Fibroblast of the conjunctiva (primary cell): ENCODE results near the gene FOCAD.
A peak's percentile ranks its signal among the peaks of the same experiment; 100 is the strongest.

Experiments
- DNase-seq: peaks from one replicate; pipeline ENCODE4 v3.0.0-alpha.2; 2010; ENCODE audit warnings: low read depth

The FOCAD gene

GRCh38 chr9:20734275-20734674 is 50.2 kb downstream of the FOCAD start:
- DNase-seq = no peak

GRCh38 chr9:20740304-20740703 is 56.2 kb downstream of the FOCAD start:
- no peak for DNase-seq

GRCh38 chr9:20740929-20741582 is 57.0 kb downstream of the FOCAD start:
- no peak for DNase-seq

DNA sequence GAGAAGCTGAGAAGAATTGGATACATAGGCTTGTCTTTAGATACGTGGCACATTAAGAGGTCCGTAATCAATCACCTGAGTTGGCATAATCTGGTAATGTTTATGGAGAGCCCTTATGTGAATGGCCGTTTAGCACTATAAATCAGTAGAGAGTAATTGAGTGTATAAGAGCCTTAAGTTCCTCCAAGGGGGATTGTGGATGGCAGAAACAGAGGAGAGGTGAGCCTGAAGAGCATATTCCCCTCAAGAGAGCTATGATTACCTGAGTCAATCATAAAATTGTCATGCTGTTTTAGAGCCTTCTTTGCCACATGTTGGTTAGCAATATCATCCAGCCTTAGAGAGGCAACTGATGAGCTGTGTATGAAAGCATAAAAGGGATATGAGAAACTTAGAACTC is 58.8 kb downstream of the FOCAD start:
- no peak for DNase-seq

DNA sequence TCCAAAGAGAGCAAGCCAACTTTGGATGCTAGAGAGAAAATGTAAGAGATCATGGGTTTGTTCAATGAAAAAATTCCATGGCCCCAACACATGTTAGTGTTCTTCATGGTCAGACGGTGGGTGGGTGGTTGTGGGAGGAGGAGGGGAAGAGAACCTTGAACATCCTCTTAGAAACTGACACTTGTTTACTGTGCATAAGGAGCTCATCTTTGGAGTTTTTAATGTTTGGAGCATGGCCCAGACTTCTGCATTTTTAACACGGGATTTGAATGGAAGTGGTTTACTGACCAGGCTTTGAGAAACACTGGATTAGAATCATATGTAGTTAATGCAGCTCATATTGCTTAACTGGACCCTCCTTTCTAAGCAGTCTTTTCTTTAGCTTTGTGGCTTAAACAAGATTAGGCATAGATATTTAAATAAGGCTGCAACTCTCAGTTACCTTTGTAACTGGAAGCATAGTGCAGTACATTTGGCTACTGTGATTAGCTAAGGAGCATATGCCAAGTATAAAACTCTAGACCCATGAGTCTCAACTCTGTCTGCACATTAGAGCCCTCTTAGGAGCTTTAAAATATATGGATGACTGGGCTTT is 60.1 kb downstream of the FOCAD start:
- DNase-seq = peak; percentile 26

DNA sequence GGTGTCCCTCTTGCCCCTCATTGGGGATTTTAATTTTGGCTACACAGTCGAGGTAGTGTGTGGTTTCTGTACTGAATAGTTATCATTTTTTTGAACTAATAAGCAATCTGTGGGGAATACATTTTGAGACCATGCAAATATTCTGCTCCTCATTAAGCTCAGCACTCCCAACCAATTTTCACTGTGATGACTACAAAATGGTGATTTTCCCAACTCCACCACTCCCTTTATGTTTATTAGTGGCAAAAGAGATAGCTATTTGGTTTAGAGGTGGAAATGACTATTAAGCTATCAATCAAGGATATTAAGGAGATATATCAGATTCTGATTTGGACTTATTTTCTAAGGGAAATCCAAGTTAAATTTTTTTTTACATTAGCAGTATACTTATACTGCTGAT is 62.9 kb downstream of the FOCAD start:
- no peak for DNase-seq

DNA sequence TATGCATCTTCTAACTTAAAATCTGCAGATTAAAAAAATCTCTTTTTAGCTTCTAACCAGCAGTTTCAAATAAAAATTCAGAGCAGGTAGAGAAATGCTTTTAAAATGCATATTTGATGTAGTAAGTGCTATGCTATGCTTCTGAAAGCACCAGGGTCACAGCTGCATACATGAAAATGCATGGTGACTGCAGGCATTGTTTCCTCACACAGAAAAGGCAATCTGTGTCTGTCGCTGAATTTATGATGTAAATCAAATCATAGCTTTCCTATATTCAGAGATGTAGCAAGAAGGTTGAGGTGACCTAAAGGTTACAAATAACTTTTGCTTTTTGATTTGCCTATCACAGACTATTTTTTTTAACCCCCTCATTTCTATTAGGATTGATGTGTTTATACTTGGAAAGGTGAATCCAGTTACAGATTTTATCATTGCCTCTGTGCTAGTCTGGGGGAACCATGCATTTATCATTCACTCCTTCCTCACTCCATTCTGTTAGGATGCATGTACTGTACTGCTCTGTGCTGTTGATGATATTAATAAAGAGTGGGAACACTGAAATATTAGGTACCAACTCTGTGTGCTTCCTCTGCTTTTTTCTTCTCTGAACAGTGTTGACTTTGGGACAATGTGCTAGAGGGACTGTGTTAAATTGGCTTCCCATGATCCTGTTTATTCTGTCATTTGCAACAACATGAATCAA is 65.6 kb downstream of the FOCAD start:
- no peak for DNase-seq

DNA sequence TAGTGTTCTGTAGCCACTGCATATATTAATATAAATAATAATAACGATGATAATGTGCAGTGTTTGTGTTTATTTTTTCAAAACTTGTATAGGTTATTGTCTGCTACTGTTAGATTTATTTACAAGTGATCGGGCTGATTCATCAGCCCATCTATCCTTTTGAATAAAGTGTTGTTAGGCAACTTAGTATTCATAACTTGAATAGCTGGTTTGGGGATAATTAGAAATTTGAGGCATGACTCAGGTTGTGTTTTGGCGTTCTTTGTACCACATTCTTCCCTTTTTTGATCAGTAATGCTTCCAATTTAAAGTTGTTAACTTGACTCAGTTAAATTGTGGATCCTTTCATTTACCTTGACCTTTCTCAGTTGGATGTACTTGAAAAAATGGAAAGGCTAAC is 69.7 kb downstream of the FOCAD start:
- DNase-seq = no peak

DNA sequence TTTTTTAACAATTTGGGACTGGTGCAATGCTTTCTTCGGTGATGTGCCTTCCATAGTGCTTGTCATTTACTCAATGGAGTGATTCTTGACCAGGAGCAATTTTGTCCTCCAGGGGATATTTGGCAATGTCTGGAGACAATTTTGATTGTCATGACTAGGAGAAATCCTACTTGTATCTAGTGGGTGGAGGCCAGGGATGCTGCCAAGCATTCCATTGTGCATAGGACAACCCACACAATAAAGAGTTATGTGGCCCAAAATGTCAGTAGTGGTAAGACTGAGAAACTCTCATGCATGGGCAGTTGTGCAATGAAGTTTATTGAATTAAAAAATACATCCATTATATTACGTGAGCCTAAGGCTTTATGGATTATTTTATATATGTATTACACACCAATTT is 70.5 kb downstream of the FOCAD start:
- no peak for DNase-seq

DNA sequence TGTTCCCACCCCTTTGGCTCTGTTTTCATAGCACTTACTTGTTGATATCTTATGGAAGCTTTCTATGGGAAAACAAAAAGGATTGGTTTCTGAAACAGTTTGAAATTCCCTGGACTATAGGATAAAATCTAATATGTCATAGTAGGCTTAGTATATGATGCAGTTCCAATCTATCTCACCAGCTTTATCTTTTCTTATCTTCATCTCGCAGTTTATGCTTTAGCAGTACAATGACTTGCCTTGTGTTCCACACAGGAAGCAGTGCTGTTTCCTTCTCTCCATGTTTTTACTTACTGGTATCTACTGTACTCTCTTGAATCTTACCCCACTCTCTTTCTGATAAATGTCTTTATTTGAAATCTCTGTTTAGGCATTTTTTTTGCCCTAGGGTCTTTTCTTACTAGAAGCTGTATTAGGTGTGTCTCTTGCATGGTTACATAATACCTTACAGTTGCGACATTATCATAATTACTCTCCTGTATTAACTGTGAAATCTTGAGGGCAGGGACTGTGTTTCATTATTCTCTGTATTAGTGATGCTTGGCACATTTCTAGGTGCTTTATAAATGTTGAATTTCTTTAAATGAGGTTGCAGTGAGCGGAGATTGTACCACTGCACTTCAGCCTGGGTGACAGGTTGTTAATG is 76.3 kb downstream of the FOCAD start:
- DNase-seq = no peak

DNA sequence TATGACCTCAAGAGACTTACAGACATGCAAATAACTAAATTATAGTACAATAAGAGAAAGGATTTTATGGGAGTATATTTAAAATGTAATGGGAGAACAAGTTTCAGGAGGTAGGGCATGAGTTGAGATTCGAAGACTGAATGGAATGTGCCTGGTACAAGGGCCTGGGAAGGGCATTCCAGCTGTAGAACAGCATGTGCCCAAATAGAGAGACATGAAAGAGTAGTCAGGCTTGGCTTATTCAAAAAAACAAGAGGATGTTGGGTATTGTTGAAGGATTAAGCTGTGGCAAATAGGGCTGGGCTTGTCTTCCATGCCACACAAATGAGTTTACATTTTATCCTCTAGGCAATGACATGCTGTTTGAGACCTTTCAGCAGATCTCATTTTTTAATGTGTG is 86.9 kb downstream of the FOCAD start:
- no peak for DNase-seq

- DNase-seq = no peak
These were observed 87.7 kb downstream of the FOCAD start for GRCh38 chr9:20771729-20772128.

DNA sequence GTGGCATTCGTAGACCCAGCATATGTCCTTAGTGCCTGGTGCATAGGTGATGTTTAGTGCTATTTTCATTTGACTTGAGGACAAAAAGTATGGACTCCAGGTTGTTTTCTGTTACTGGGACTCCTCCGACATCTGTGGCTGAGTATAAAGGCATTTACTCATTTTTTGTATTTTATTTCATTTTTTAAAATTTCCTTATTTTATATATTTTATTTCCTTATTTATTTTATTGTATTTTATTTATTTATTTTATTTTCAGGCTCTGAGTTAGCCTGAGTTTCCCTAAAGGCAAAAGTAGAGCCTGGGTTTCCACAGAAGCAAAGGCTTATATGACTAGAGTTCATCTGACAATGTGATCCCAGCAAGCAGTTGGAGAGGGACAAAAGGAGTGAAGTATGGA is 91.6 kb downstream of the FOCAD start:
- DNase-seq = no peak

DNA sequence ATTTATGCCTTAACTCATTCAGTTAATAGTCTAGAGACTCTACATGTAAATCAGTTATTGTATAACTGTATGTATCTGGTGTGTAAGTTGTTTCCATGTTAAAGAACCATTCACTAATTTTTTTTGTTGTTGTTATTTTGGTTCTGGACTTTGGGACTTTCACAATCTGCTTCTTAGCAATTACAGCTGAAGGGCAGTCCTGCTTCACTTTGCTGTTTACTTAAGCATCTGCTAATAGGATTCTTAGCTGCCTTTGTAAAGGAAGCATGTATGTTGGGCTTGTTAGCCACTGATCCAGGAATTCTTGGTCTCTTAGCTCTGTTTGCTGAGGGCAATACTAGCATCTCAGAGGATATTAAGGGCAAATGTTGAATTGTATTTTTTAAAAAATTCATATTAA is 97.0 kb downstream of the FOCAD start:
- no peak for DNase-seq

DNA sequence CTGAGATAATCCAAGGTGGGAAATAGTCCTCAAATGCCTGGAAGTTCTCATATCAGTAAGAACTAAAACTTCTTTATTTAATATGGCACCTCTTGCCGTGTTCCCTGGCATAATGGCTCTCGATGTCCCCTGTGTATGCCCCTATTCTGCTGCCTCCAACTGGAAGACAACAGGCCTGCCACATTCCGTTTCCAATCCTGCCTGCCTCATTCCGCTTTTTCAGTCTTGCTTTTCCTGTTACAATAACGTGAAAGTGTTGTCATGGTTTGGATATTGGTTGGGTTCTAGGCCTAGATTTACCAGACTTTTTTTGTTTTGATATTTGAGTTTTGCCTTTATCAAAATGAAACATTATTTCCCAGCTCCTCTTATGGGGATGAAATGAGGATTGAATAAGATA is 98.2 kb downstream of the FOCAD start:
- DNase-seq = no peak

- DNase-seq = no peak
These were observed 99.3 kb downstream of the FOCAD start for GRCh38 chr9:20783057-20784038.

DNA sequence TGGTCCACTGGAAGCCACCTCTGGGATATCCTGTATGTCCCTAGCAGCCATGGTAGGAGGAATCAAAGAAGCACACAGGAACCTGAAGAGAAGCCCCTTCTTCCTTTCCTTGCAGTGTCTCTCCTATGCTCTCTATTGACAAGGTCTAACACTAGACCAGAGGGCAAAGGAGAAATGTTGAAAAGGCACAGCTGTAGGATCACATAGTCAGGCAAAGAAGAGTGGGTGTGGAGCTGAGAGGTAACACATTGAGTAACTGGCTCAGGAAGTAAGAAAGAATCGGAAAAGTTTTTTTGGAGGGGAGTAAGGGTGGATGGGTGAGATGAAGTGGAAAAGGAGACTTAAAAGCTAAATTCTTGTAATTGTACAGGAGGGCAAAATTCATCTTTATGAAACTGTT is 100.1 kb downstream of the FOCAD start:
- DNase-seq = no peak

DNA sequence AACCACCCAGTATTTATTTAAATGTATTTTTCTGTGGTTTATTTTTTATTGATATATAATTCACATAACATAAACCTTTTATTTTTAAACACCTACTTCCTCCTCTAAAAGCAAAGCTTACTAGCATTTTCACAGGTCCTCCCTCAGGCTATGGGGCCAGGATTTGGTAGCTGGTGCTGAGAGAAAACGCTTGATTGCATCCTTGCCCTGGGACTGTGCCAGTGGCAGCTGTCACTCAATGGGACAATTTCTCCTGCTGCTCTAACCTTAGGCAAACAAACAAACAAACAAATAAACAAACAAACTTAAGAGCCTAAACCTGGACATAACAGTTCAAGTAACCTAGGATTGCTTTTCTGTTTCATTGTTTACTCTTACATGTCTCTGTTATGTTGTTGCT is 102.7 kb downstream of the FOCAD start:
- DNase-seq = no peak

GRCh38 chr9:20788526-20789451 is 104.7 kb downstream of the FOCAD start:
- DNase-seq = no peak

- no peak for DNase-seq
These were observed 106.7 kb downstream of the FOCAD start for GRCh38 chr9:20790721-20791120.

GRCh38 chr9:20791682-20792081 is 107.6 kb downstream of the FOCAD start:
- DNase-seq = no peak
